ENCODE measurements around the gene PIP5K1B. TPM values are rescaled to one million over a fixed set of nuclear protein-coding genes. Genes with fewer than 3 reads are reported as not detected.

PIP5K1B gene
- total and polyA plus RNA-seq, 2 of the 13 experiments (the other 11 are each of a cell fraction or from before 2014, with no cell fraction given): 15.8 to 17.5 TPM

- intact Hi-C loops (cut with micrococcal nuclease; ENCODE audit: unreplicated experiment) (no loop called here), in situ Hi-C loops (cut with HindIII; ENCODE audit: extremely low pct_ligation_motif_present, low pct_unique_long_range_greater_than_20kb) (no loop called here)
- Histone ChIP-seq H3K27me3 (ENCODE audit: control insufficient read depth in 1 of 2, insufficient read depth in 2 of 2, low read length in 2 of 2) (no peaks in the 10 kb centered on the region), H3K9me3 (ENCODE audit: low read length) (no peaks in the 10 kb centered on the region), H3K79me2 (ENCODE audit: insufficient read depth, low read length) (no peaks in the 10 kb centered on the region), H3K4me1 (ENCODE audit: insufficient read depth, low read length) (no peaks in the 10 kb centered on the region), H3K9ac (ENCODE audit: insufficient read depth, low read depth, low read length) (no peak overlapping the region), H2AFZ (ENCODE audit: low read length) (no peak overlapping the region), H3K4me2 (ENCODE audit: low read depth, low read length) (no peak overlapping the region), H3K4me3 (replicated peaks in 1 of 3; ENCODE audit: insufficient read depth in 1 of 3, low read depth in 2 of 3, low read length in 3 of 3) (no peak overlapping the region), H3K36me3 (replicated peaks in 1 of 2; ENCODE audit: control insufficient read depth in 1 of 2, insufficient read depth in 2 of 2, low read length in 2 of 2) (peaks cover 4 to 5% of the 10 kb centered on the region in 2 experiments; a peak in 4 of 5 replicates), H4K20me1 (ENCODE audit: insufficient read depth, low read length) (no peaks in the 10 kb centered on the region), H3K27ac (ENCODE audit: extremely low read length, insufficient read depth, low read length) (no peak overlapping the region)
- BruUV-seq (replicated peaks): no TSS peak
- FAIRE-seq (no peak), ATAC-seq (no peak), DNase-seq (ENCODE audit: low spot score) (no peak)
- POLR2A ChIA-PET: no interaction called here
- WGBS (ENCODE audit: low lambda C conversion rate): 95% methylated on average over 4 of the region's 4 CpGs
- CTCF ChIA-PET (ENCODE audit: low intra/inter-chr PET ratio, low total read pairs): no interaction called here
- no peak for TF ChIP-seq ZNF558 (CRISPR knock-in tag; IDR thresholded peaks at IDR 0.05; ENCODE audit: borderline replicate concordance)
- TF ChIP-seq ZFP36 (IDR thresholded peaks at IDR 0.05; ENCODE audit: borderline replicate concordance, low read depth, low read length, partially characterized antibody): no peak
- TF ChIP-seq ZNF333 (CRISPR knock-in tag; IDR thresholded peaks at IDR 0.05; ENCODE audit: borderline replicate concordance): no peak
- TF ChIP-seq MBNL3 (CRISPR knock-in tag; conservative IDR thresholded peaks at IDR 0.05): no peak
- no peak for TF ChIP-seq ZNF572 (CRISPR knock-in tag; IDR thresholded peaks at IDR 0.05)
- TF ChIP-seq AFF4 (CRISPR knock-in tag; IDR thresholded peaks at IDR 0.05): no peak
- TF ChIP-seq IRF2 (CRISPR knock-in tag; IDR thresholded peaks at IDR 0.05): no peak
- TF ChIP-seq ZNF615 (CRISPR knock-in tag; IDR thresholded peaks at IDR 0.05; ENCODE audit: borderline replicate concordance): no peak
- no peak for TF ChIP-seq ATM (IDR thresholded peaks at IDR 0.05; ENCODE audit: borderline replicate concordance)
Observed at GRCh38 chr9:68955330-68955729, 250.3 kb downstream of the PIP5K1B start.
